Prostate gland (tissue), 2 donors: ENCODE measurements around the gene ITPR1. TPM values are rescaled to one million over a fixed set of nuclear protein-coding genes. Genes with fewer than 3 reads are reported as not detected.

Source experiments
- DNase-seq: peaks from one replicate; pipeline ENCODE4 v3.0.0-alpha.2; 2019; ENCODE audit warnings: low spot score
- H3K27ac ChIP-seq, 2 donors: fragments of 200-600 bp; sonication (generic); 2 replicates each; pipeline ENCODE4 v1.5.1; 2017 to 2019
- H3K27me3 ChIP-seq: fragments of 200-600 bp; sonication (generic); replicated peaks from 2 replicates; pipeline ENCODE4 v1.5.1; 2019; ENCODE audit not compliant: insufficient read depth
- H3K36me3 ChIP-seq, 2 donors: fragments of 200-600 bp; sonication (generic); 1 replicate in 1 of 2; 2 replicates in 1 of 2; pipeline versions ENCODE4 v1.5.1 to v1.8.1; 2017 to 2019
- H3K4me1 ChIP-seq: fragments of 200-600 bp; sonication (generic); replicated peaks from 2 replicates; pipeline ENCODE4 v1.5.1; 2019
- H3K4me3 ChIP-seq, 2 donors: fragments of 200-600 bp; sonication (generic); 2 replicates each; pipeline ENCODE4 v1.5.1; 2017 to 2019
- H3K9me3 ChIP-seq: fragments of 200-600 bp; sonication (generic); 2 replicates; pipeline ENCODE4 v1.5.1; 2017
- POLR2A ChIP-seq: fragments of 450-650 bp; IDR thresholded peaks from one replicate; pipeline ENCODE4 v1.6.1; 2016; ENCODE audit warnings: antibody characterized with exemption, mild to moderate bottlenecking
- POLR2AphosphoS5 ChIP-seq: sonication (generic); formaldehyde crosslinking; IDR thresholded peaks from one replicate; pipeline ENCODE4 v1.6.1; 2017; ENCODE audit warnings: antibody characterized with exemption
- WGBS: methylation state at CpG from one replicate; pipeline ENCODE4 v1.1.5; 2018; 5-methylcytosine and 5-hydroxymethylcytosine counted together
- intact Hi-C: fragments of 100-400 bp; cut with DNase I; formaldehyde crosslinking; loops from one replicate; pipeline ENCODE4 v1.14.2; 2022
- total RNA-seq, 2 donors: library from RNA; depleted of rRNA; stranded (reverse); fragments of >200 nt; gene quantifications; one replicate each; pipeline ENCODE4 v1.1.0, GENCODE V29; 2016
- TF ChIP-seq, protein P1 (sequence below), 4 experiments: fragments of 200-600 bp in 2 of 4; fragments of 450-650 bp in 2 of 4; sonication (generic) in 2 of 4; IDR thresholded peaks; 1 replicate in 3 of 4; 2 replicates in 1 of 4; pipeline ENCODE4 v1.5.1; 2016 to 2019; ENCODE audit warnings: antibody characterized with exemption in 4 of 4, mild to moderate bottlenecking in 2 of 4, moderate library complexity in 2 of 4

Gene ITPR1
- total RNA-seq, 2 donors from 2014 or later, result 80.0 to 126 TPM

DNA sequence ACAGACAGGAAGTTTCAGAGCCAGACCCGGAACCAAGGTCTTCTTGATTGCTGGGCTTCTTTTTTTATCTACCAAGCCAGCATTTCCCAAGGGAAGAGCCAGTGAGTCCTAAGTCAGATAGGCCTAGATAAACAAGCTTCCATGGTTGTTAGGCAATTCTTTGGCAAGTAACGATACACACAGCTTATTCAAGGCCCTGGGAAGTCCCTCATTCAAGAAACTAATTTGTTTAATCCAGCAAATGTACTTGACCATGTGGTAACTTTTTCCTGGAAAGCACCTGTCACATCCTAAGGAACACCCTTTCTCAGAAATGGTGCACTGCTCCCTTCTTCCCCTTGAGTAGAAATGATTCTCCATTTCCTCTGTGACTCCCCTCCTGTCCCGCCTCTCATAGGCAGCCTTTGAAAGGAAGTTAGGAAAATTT lies 209.9 kb downstream of the ITPR1 start:
- no peaks in the 10 kb centered on the region for H3K36me3 ChIP-seq
- TF ChIP-seq POLR2AphosphoS5 (peak; percentile 5), POLR2A (no peak)
- no peak for DNase-seq
- no peaks in the 10 kb centered on the region for H3K4me1 ChIP-seq
- 67% methylated on average over 3 of the region's 3 CpGs for WGBS
- H3K27ac ChIP-seq, result no peak overlapping the region
- no peaks in the 10 kb centered on the region for H3K27me3 ChIP-seq
- no peak overlapping the region for H3K4me3 ChIP-seq
- no peaks in the 10 kb centered on the region for H3K9me3 ChIP-seq
- intact Hi-C loops, result no loop called here

DNA sequence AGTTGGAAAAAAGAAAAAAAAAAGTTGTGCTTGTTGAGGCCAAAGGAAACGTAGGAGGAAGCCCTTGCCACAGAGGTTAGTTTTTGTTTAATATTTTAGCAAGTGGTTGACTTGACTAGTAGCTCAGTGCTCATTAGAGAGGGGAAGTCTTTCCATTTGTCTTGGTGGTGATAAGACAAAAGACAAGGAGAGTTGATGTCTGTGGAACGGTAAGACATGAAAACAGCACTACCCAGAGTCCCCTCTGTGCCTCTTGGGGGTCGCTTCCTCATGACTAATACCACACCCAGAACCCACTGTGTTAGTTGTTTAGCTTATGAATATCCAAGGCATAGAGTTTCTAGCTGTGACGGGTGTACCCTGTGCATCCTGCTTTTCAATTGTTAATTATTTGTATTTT lies 211.4 kb downstream of the ITPR1 start:
- Histone ChIP-seq H3K36me3 (no peaks in the 10 kb centered on the region), H3K27me3 (no peaks in the 10 kb centered on the region), H3K9me3 (no peaks in the 10 kb centered on the region), H3K4me3 (no peak overlapping the region), H3K27ac (no peak overlapping the region), H3K4me1 (no peaks in the 10 kb centered on the region)
- no peak for TF ChIP-seq POLR2AphosphoS5
- TF ChIP-seq, protein P1, sequence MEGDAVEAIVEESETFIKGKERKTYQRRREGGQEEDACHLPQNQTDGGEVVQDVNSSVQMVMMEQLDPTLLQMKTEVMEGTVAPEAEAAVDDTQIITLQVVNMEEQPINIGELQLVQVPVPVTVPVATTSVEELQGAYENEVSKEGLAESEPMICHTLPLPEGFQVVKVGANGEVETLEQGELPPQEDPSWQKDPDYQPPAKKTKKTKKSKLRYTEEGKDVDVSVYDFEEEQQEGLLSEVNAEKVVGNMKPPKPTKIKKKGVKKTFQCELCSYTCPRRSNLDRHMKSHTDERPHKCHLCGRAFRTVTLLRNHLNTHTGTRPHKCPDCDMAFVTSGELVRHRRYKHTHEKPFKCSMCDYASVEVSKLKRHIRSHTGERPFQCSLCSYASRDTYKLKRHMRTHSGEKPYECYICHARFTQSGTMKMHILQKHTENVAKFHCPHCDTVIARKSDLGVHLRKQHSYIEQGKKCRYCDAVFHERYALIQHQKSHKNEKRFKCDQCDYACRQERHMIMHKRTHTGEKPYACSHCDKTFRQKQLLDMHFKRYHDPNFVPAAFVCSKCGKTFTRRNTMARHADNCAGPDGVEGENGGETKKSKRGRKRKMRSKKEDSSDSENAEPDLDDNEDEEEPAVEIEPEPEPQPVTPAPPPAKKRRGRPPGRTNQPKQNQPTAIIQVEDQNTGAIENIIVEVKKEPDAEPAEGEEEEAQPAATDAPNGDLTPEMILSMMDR (IDR thresholded peaks at IDR 0.05), result no peak
- TF ChIP-seq POLR2A, result no peak
- intact Hi-C loops, result no loop called here
- WGBS, result 85% methylated on average over 4 of the region's 4 CpGs
- no peak for DNase-seq

DNA sequence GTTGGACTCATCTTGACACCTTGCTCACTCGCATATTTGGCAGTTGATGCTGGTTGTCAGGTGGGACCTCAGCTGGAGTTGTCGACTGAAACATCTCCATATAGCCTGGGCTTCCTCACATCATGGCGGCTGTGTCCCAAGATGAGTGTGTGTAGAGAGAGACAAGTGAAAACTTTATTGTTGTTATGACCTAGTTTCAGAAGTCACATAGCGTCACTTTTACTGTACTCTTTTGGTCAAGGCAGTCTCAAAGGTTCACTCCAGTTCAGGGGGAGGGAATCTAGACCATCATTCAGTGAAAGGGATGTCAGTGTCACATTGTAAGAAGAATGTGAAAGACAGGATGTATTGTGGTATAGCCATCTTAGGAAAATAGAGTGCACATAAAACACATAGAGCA lies 214.2 kb downstream of the ITPR1 start:
- intact Hi-C loops, result no loop called here
- 92% methylated on average over 4 of the region's 4 CpGs for WGBS
- Histone ChIP-seq H3K27me3 (no peaks in the 10 kb centered on the region), H3K9me3 (no peaks in the 10 kb centered on the region), H3K27ac (no peak overlapping the region), H3K4me3 (no peak overlapping the region), H3K4me1 (no peaks in the 10 kb centered on the region), H3K36me3 (no peaks in the 10 kb centered on the region)
- no peak for DNase-seq
- TF ChIP-seq, protein P1 (IDR thresholded peaks at IDR 0.05), result no peak

DNA sequence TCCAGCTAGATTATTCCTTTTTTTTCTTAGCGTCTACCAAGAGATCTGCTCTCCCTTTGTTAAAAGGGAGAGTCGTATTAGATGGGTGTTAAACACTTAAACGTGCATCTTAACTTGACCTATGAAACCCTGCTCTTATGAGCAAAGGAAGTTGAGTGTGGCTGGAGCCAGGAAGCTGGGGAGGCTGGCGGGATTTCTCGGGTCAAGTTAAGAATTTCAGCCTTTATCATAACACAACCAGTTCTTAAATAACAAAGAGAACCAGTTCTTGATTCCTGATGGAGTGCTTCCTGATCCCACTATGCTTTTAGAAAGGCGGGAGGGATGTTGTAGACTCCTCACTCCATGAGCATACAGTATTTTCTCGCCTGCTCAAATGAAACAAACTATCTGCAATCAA lies 215.1 kb downstream of the ITPR1 start:
- Histone ChIP-seq H3K36me3 (no peaks in the 10 kb centered on the region), H3K4me1 (no peaks in the 10 kb centered on the region), H3K27me3 (no peaks in the 10 kb centered on the region), H3K4me3 (no peak overlapping the region), H3K9me3 (no peaks in the 10 kb centered on the region), H3K27ac (no peak overlapping the region)
- 63% methylated on average over 7 of the region's 7 CpGs for WGBS
- no peak for DNase-seq
- TF ChIP-seq, protein P1 (IDR thresholded peaks at IDR 0.05), result no peak
- TF ChIP-seq POLR2A, result no peak
- TF ChIP-seq POLR2AphosphoS5, result no peak
- intact Hi-C loops, result no loop called here

DNA sequence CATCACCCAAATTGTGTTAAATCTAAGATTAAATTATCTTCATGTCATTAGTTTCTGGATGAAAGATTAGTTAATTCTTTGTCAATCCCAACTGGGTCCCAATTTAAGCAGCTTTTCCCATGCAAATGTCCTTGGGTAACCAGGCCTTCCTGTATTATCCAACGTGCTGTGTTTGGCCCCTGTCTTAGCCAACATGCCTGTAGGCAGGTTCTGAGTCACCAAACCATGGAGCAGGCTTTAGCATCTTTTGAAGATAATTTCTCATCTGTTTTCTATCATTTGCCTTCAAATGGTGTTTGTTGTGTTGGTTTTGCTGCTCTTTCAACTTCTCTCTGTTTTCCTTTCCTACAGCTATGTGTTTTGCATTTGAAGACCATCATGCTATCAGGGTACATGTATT lies 216.2 kb downstream of the ITPR1 start:
- Histone ChIP-seq H3K9me3 (no peaks in the 10 kb centered on the region), H3K27ac (no peak overlapping the region), H3K27me3 (no peaks in the 10 kb centered on the region), H3K36me3 (no peaks in the 10 kb centered on the region), H3K4me1 (no peaks in the 10 kb centered on the region), H3K4me3 (no peak overlapping the region)
- TF ChIP-seq POLR2A, result no peak
- TF ChIP-seq, protein P1 (IDR thresholded peaks at IDR 0.05), result no peak
- no peak for TF ChIP-seq POLR2AphosphoS5
- intact Hi-C loops, result no loop called here
- 28% methylated on average over 1 of the region's 1 CpG for whole genome bisulfite sequencing
- no peak for DNase-seq
